Adrenal gland (tissue), 12 donors: ENCODE measurements around the gene PHF23. TPM values are rescaled to one million over a fixed set of nuclear protein-coding genes. Genes with fewer than 3 reads are reported as not detected.

Experiments used
- DNase-seq, 7 donors: peaks; one replicate each; pipeline ENCODE4 v3.0.0-alpha.2; 2019 to 2020
- H3K27ac ChIP-seq, 5 donors: fragments of 200-600 bp; sonication (generic) in 4 of 5; 1 replicate in 3 of 5; 2 replicates in 2 of 5; pipeline versions ENCODE4 v1.5.1 to v1.8.0; 2016 to 2020; ENCODE audit warnings: mild to moderate bottlenecking in 1 of 5
- H3K27me3 ChIP-seq: fragments of 200-600 bp; 2 replicates; pipeline ENCODE4 v1.8.0; 2021
- H3K36me3 ChIP-seq, 2 donors: fragments of 200-600 bp; replicated peaks in 1 of 2; 1 replicate in 1 of 2; 2 replicates in 1 of 2; pipeline versions ENCODE4 v1.5.1 to v1.8.0; 2018 to 2022
- H3K4me1 ChIP-seq, 2 donors: fragments of 200-600 bp; replicated peaks in 1 of 2; 1 replicate in 1 of 2; 2 replicates in 1 of 2; pipeline versions ENCODE4 v1.5.1 to v1.8.0; 2018 to 2021
- H3K4me3 ChIP-seq, 4 donors: fragments of 200-600 bp; sonication (generic) in 3 of 4; one replicate each; pipeline ENCODE4 v1.5.1; 2016 to 2018
- H3K9me3 ChIP-seq, 3 donors: fragments of 200-600 bp; sonication (generic) in 1 of 3; replicated peaks in 1 of 3; 1 replicate in 2 of 3; 2 replicates in 1 of 3; pipeline versions ENCODE4 v1.5.1 to v1.8.0; 2016 to 2021
- POLR2A ChIP-seq, 2 donors: fragments of 450-650 bp; IDR thresholded peaks; one replicate each; pipeline ENCODE4 v1.6.1; 2017; ENCODE audit warnings: antibody characterized with exemption in 2 of 2, mild to moderate bottlenecking in 2 of 2, moderate library complexity in 1 of 2
- WGBS, 4 donors: extraction: QIAGEN DNeasy Blood & Tissue Kit in 2 of 4; methylation state at CpG; one replicate each; pipeline versions ENCODE4 v1.1.5 to v1.1.7; 2013 to 2017; 5-methylcytosine and 5-hydroxymethylcytosine counted together
- intact Hi-C, 2 donors: fragments of 100-400 bp; cut with DNase I; formaldehyde crosslinking; loops; one replicate each; pipeline versions ENCODE4 v1.14.1 to v1.15.0; 2022 to 2023
- polyA plus RNA-seq, 3 donors: library from polyadenylated mRNA; stranded (reverse); fragments of 200-250 nt in 2 of 3; fragments of 350-450 nt in 1 of 3; fragmentation: Illumina TruSeq in 1 of 3; extraction: RNeasy Lipid Tissue Mini Kit (QIAGEN cat#74804) in 1 of 3; gene quantifications; one replicate each; pipeline ENCODE4 v1.2.3, GENCODE V29; 2013 to 2014
- total RNA-seq, 9 donors: library from RNA; depleted of rRNA in 4 of 9; stranded (reverse); fragments of >200 nt in 4 of 9; fragments of 120-200 nt in 1 of 9; fragmentation: NEBNext Ultra II Directional in 1 of 9; extraction: Animal tissue kit (Norgen Biotek cat#: 25700) in 1 of 9; gene quantifications; one replicate each; pipeline versions ENCODE4 v1.1.0 to v1.2.4, GENCODE V29; 2013 to 2023
- TF ChIP-seq, protein P1 (sequence below), 6 experiments: fragments of 450-650 bp in 4 of 6; fragments of 200-600 bp in 2 of 6; sonication (generic) in 1 of 6; IDR thresholded peaks; 1 replicate in 5 of 6; 2 replicates in 1 of 6; pipeline versions ENCODE4 v1.5.1 to v1.8.0; 2016 to 2021; ENCODE audit warnings: antibody characterized with exemption in 6 of 6, mild to moderate bottlenecking in 2 of 6, moderate library complexity in 1 of 6
- donor health status: healthy with polysubstance abuse.
- donor health status: Bipolar disorder and iron deficiency.
- donor health status: DM: yes; HTN: yes; CAD: no.
- donor health status: DM: no; HTN: no; CAD: no.
- donor health status: DM: no; HTN: no; CAD: no.
- donor health status: DM: yes; HTN: yes; CAD: no.

PHF23 gene
- total and polyA plus RNA-seq, 12 donors: 28.0 to 141 (median 64.5) TPM

DNA sequence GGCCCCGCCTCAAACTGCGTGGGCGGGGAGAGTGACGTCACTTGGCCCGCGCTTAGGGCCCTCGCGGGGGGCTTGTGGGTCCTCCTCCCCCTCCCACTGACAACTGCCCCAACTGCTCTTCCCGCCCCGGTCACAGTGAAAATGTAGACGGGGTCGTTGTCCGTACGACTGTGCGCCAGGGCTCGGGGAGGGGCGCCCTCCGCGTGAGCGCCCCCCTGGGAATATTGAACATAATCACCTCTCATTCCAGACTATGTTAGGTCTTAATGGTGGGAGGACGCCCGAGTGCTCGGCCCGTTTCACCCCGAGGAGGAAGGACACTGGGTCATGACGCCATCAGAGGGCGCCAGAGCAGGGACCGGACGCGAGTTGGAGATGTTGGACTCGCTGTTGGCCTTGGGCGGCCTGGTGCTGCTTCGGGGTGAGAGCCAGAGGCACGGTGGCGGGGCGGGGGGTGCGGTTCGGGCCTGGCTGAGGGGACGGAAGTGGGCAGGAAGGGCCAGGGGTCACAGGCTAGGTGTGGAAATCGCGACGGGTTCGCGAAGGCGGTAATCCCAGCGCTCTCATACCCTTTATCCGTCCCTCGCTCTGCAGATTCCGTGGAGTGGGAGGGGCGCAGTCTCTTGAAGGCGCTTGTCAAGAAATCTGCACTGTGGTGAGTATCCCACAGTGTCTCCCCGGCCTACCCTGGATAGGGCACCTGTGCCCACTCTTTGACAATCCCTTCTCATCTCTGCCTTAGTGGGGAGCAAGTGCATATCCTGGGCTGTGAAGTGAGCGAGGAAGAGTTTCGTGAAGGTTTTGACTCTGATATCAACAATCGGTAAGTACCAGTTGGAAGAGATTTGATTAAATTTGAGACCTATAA, 13.2 kb upstream of the PHF23 start, which contains the start of gene ELP5:
Gene ELP5, plus strand, starts transcription at position 40 of the 868 bp plus-strand sequence. Its CDS starts 336 bp downstream, at position 376.
- peak; percentile 94 to 98 (median 97) for DNase-seq
- Histone ChIP-seq H3K4me3 (peak within 1 kb of the TSS; percentile 87 to 92 (median 90)), H3K9me3 (no peaks in the 10 kb centered on the region), H3K4me1 (peaks cover 31 to 39% of the 10 kb centered on the region in 2 donors), H3K27me3 (no peaks in the 10 kb centered on the region), H3K36me3 (peaks cover 0 to 36% of the 10 kb centered on the region in 2 donors), H3K27ac (peak within 1 kb of the TSS; percentile 93 to 100 (median 99))
- TF ChIP-seq, protein P1, sequence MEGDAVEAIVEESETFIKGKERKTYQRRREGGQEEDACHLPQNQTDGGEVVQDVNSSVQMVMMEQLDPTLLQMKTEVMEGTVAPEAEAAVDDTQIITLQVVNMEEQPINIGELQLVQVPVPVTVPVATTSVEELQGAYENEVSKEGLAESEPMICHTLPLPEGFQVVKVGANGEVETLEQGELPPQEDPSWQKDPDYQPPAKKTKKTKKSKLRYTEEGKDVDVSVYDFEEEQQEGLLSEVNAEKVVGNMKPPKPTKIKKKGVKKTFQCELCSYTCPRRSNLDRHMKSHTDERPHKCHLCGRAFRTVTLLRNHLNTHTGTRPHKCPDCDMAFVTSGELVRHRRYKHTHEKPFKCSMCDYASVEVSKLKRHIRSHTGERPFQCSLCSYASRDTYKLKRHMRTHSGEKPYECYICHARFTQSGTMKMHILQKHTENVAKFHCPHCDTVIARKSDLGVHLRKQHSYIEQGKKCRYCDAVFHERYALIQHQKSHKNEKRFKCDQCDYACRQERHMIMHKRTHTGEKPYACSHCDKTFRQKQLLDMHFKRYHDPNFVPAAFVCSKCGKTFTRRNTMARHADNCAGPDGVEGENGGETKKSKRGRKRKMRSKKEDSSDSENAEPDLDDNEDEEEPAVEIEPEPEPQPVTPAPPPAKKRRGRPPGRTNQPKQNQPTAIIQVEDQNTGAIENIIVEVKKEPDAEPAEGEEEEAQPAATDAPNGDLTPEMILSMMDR (IDR thresholded peaks at IDR 0.05): peak in 2 of 6 experiments; percentile 13 to 31
- peak; percentile 26 to 64 for TF ChIP-seq POLR2A (IDR thresholded peaks at IDR 0.05)
- 1 to 5% (median 2%) methylated on average over 16 to 55 of the region's 55 CpGs for WGBS, 4 donors
- intact Hi-C loops: no loop called here

DNA sequence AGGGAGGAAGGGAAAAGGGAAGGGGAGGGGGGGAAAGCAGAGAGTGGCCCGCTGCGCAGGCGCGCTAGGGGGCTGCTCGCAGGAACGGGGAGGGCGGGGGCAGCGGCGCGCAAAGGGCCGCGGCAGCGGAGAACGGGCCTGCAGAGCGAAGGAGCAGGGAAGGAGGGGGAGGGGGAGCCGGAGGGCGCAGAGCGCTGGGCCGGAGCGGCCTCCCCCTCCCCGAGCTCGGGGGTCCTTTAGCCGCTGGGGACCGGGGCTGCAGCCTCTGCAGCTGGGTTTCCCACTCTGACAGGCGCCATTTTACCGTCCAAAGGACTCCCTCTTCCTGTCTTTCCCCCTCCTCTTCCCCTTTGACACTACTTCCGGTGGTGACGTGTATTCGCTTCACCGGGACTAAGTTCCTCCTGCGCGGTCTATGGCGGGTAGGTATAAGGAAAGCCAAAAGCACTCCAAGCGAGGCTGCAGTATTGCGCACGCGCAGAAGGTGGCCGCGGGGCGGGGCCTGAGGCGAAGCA, 12.5 kb upstream of the PHF23 start, which contains the start of gene CTDNEP1:
Gene CTDNEP1, minus strand, starts transcription at position 74 of the 515 bp plus-strand sequence. CDS start 438 bp downstream, outside the sequence.
- TF ChIP-seq POLR2A (IDR thresholded peaks at IDR 0.05): peak in 1 of 2 donors; percentile 75
- TF ChIP-seq, protein P1 (IDR thresholded peaks at IDR 0.05): no peak
- DNase-seq: peak; percentile 98 to 100 (median 99)
- H3K4me3 ChIP-seq: peak within 1 kb of the TSS; percentile 87 to 92 (median 90)
- H3K27ac ChIP-seq: peak within 1 kb of the TSS; percentile 93 to 100 (median 99)
- peaks cover 0 to 34% of the 10 kb centered on the region in 2 donors for H3K36me3 ChIP-seq
- H3K9me3 ChIP-seq: no peaks in the 10 kb centered on the region
- intact Hi-C loops: no loop called here
- H3K4me1 ChIP-seq: peaks cover 31 to 39% of the 10 kb centered on the region in 2 donors
- H3K27me3 ChIP-seq: no peaks in the 10 kb centered on the region
- 0 to 3% (median 1%) methylated on average over 14 to 38 of the region's 41 CpGs for WGBS, 4 donors

DNA sequence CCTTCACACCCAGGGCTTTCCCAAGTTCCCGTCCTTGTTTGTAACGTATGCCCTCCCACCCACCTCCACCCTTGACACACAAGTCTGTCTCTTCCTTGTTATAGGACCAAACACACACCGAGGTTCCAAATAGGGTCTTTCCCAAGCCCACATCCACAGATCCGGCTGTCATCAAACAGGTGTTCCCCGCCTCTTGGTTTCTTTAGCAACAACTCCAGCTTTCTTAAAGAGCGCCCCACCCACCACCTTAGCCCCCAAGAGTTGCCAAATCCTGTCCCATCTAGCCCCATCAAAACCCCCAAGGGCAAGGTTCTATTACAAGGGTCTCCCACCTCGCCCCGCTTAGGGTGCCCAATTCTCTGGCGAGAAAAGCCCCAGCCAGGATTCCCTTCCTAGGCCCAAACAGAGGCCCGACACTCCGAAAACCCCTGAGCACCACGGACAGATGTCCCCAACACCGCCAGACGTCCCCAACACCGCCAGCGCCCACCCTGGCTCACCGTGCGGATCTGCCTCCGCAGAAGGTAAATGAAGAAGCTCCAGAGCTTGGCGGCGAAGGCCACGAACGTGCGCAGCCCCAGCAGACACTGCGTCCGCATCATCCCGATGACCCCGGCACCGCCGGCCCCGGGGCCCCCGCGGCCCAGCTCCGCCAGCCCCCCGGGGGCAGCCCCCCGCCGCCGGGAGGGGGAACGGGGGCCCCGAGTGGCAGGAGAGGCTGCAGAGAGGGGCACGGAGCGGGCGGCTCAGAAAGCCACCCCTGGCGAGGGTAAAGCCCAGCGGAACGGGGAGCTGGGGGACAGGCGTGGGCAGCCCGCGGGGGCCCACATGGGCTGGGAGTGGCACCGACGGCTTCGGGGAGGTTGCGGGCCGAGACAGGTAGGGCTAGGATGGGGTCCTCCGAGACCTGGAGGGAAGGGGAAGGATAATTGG, 11.7 kb upstream of the PHF23 start:
- 0 to 2% (median 1%) methylated on average over 6 to 55 of the region's 55 CpGs for WGBS, 4 donors
- Histone ChIP-seq H3K27ac (peak overlapping the region; percentile 93 to 100 (median 99)), H3K36me3 (peaks cover 0 to 34% of the 10 kb centered on the region in 2 donors), H3K9me3 (no peaks in the 10 kb centered on the region), H3K4me3 (peak overlapping the region; percentile 64 to 92 (median 90)), H3K4me1 (peaks cover 31 to 39% of the 10 kb centered on the region in 2 donors), H3K27me3 (no peaks in the 10 kb centered on the region)
- intact Hi-C loops: no loop called here
- TF ChIP-seq, protein P1 (IDR thresholded peaks at IDR 0.05): no peak
- peak in 1 of 2 donors; percentile 8 for TF ChIP-seq POLR2A (IDR thresholded peaks at IDR 0.05)
- DNase-seq: peak in 4 of 7 donors; percentile 35 to 48 (median 45)
